HL-60/S4 (cell line): ENCODE results near the gene NDUFAF3.

Source experiments
- in situ Hi-C: fragments of 300-500 bp; cut with MboI; formaldehyde crosslinking; loops from 2 replicates; pipeline ENCODE4 v1.14.3; 2022; ENCODE audit warnings: low sequenced_read_pairs

Gene NDUFAF3

GRCh38 chr3:49017229-49017970 lies 4.5 kb upstream of the NDUFAF3 start:
- in situ Hi-C loops: no loop called here

GRCh38 chr3:49017971-49018706 lies 3.8 kb upstream of the NDUFAF3 start, which contains the start of gene DALRD3:
TSS of gene DALRD3 (minus strand) at chr3:49018580. CDS start at chr3:49018564, 16 bp downstream.
- in situ Hi-C loops: no loop called here

- in situ Hi-C loops: no loop called here
Measured at GRCh38 chr3:49018707-49019006, 3.3 kb upstream of the NDUFAF3 start.

GRCh38 chr3:49019941-49020329 lies 2.0 kb upstream of the NDUFAF3 start:
- in situ Hi-C loops: no loop called here

GRCh38 chr3:49020330-49021212 lies 1.4 kb upstream of the NDUFAF3 start:
- in situ Hi-C loops: no loop called here

GRCh38 chr3:49021213-49021812 lies 608 bp upstream of the NDUFAF3 start:
- in situ Hi-C loops: no loop called here

GRCh38 chr3:49022688-49023171 lies 809 bp downstream of the NDUFAF3 start:
- in situ Hi-C loops: no loop called here

GRCh38 chr3:49023775-49024174 lies 1.9 kb downstream of the NDUFAF3 start:
- in situ Hi-C loops: no loop called here

GRCh38 chr3:49024449-49024848 lies 2.5 kb downstream of the NDUFAF3 start:
- in situ Hi-C loops: no loop called here

GRCh38 chr3:49025005-49025792 lies 3.3 kb downstream of the NDUFAF3 start:
- in situ Hi-C loops: no loop called here

GRCh38 chr3:49025793-49026520 lies 4.0 kb downstream of the NDUFAF3 start:
- in situ Hi-C loops: no loop called here

- in situ Hi-C loops: no loop called here
Measured at GRCh38 chr3:49026536-49026935, 4.6 kb downstream of the NDUFAF3 start.

- in situ Hi-C loops: no loop called here
Measured at GRCh38 chr3:49027634-49028033, 5.7 kb downstream of the NDUFAF3 start.

GRCh38 chr3:49028298-49028672 lies 6.4 kb downstream of the NDUFAF3 start:
- in situ Hi-C loops: no loop called here

GRCh38 chr3:49028673-49029562 lies 7.0 kb downstream of the NDUFAF3 start, which contains the start of gene IMPDH2:
TSS of gene IMPDH2 (minus strand) at chr3:49029398. CDS start at chr3:49029350, 48 bp downstream.
- in situ Hi-C loops: no loop called here

GRCh38 chr3:49029563-49029884 lies 7.6 kb downstream of the NDUFAF3 start:
- in situ Hi-C loops: no loop called here

GRCh38 chr3:49030321-49030720 lies 8.4 kb downstream of the NDUFAF3 start:
- in situ Hi-C loops: no loop called here

GRCh38 chr3:49032646-49033304 lies 10.9 kb downstream of the NDUFAF3 start:
- in situ Hi-C loops: no loop called here
